Stimulated activated CD8-positive, alpha-beta memory T cell treated with anti-CD3 and anti-CD28 coated beads, Interleukin-12 subunit alpha, Interleukin-12 subunit beta, amount 100 ng/mL, for 4 hours (primary cell): ENCODE measurements around the gene MEIS2.

Experiments used
- DNase-seq: peaks from one replicate; pipeline ENCODE4 v3.0.0-alpha.2; 2020; ENCODE audit warnings: low read depth

MEIS2 gene

DNA sequence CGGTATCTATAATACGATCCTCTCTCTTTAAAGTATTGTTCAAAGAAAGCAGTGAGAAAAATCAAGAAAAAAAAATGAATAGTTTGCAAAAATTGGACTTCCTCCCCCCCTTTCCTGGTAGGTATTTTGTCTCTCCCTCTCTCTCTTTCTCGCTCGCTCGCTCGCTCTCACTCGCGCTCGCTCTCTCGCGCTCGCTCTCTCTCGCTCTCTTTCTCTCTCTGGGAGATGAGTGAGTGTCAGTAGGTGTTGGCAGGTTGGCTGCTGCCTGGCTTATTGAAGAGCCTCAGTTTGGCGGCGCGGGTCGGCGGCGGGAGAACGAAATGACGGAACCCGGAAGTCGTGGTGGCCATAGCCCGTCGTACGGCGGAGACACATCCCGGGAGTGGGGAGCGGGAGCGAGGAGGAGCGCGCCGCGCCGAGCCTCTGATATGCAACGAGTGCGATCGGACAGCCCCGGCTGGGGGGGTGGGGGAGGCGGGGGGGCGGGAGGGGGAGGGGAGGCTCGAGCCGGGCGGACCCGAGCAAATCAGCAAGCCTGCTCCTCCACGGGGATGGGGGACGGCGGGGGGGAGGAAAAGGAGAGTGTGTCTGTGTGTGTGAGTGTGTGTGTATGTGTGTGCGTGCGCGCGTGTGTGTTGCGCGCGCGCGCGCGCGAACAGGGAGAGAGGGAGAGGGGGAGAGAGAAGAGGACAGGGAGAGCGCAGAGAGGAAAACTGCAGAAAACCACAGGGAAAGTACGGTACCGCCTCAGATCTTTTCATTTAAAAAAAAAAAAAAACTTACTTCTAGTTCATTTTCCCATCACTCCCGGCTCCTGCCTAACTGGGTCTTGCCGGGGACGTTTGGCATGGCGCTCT, at the start of gene MEIS2:
Gene MEIS2 (minus strand): TSS at position 441 of the 857 bp plus-strand sequence. CDS start 1,083 bp downstream, outside the sequence.
- DNase-seq: no peak

DNA sequence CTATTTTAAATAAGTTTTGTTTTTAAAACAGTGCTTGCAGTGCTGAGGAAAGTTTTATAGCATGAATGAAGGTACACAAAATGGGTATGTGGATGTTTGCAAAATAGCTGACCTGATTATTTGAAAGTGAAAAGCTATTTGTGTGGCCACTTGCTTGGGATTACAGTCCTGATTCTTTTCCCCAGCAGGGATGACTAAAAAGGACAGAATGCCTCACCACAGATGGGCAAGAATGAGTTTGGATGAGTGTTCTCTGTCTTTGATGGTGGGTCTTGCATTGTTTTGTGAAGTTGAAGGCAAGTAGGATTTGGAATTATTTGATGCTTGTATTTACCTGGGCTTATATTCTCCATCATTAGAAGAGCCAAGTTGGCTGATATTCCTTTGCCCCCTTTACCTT, 48.8 kb upstream of the MEIS2 start:
- DNase-seq: no peak

DNA sequence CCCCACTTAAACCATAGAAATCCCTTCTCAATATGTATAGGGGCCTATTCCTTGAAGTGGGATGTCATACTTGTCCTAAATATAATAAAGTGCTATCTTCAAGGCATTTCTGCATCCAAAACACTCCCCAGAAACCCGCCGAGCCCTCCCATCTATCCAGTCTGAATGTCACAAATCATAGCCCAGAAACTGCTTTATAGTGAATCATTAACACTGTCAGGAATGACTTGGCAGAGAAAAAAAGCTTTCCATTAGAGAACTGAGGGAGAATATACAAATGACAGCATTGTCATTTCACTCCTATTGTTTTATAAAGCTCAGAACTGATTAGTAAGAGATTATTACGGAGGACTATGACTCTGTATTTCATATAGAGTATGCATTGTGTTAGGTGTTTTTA, 48.4 kb upstream of the MEIS2 start:
- DNase-seq: no peak

DNA sequence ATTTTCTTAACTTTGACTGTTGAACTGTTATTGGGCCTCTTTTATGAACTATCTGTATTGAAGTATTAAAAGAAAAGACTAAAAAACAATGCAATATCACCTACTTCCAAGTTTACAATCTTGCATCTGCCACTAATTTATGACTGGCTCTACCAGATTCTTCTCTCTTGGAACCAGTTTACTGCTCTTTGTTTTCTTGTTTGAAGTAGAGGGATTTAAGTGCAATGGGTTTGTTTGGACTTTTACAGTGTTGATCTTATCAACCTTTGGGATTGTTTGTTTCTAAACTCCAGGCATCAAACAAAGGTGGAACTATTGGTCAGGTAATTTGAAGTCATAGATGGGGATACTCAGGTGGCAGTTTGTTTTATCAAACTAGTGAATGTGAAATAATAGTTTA, 43.0 kb upstream of the MEIS2 start:
- DNase-seq: no peak

DNA sequence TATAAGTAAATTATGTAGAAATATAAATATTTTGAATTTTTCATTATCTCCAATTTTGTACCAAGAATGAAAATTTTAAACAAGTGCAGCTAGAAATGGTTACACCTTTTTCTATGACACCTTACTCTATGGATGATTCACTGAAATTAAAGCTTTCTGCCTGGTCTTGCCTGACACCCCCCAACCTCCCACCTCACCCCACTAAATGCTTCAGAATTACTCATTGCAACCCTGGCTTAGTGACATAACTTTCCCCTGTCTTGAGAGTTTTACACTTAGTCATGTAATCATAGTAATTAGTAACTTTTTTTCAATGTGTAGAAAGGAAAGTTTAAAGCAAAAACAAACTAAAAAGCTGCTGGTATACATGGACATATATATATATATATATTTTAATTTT, 42.0 kb upstream of the MEIS2 start:
- DNase-seq: no peak

DNA sequence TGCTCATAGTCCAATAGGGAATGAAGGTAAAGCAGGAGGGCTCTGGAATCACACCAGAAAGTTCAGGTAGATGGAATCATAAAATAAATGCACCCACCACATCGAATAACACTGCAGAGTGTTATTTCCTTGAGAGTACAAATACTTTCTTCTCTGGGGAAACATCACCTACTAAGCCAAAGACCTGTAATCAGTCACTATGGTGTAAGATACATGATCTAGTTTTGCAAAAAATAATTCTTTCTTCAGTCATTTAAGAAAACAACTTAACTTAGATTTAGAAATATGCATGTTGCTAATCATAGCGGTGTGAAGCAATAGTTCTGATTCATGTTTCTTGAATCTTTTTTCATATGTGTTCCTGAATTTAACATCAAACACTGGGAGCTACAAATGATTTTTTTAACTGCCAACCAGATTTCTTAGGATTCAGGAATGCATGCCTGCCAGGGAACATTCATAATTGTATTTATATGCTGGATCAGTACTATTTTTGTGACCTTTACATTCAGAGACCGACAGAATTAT, 40.2 kb upstream of the MEIS2 start:
- DNase-seq: no peak

DNA sequence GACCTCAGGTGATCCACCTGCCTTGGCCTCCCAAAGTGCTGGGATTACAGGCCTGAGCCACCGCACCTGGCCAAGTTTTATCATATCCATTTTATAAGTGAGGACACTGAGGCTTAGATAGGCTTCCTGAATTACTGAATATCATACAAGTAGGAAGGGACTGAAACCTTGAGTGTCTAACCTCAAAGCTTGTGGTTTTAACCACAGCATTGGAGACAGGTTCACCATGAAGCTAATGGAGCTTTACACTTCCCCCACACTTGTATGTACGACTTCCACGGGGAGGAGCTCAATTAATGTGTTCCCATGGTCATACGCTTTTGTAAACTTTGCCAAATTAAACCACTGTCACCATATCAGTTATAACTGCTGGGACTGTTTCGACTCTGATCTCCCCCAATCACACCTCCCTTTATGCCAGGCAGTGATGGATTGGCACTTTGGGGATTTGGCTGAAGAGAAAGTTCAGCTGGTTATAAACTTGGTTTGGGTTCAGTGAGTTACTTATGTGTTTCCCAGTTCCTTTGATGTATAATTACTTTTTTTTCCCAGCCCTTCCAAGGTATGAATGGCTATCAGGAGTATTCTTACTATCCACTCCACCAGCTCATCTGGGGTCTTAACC, 38.4 kb upstream of the MEIS2 start:
- DNase-seq: no peak

DNA sequence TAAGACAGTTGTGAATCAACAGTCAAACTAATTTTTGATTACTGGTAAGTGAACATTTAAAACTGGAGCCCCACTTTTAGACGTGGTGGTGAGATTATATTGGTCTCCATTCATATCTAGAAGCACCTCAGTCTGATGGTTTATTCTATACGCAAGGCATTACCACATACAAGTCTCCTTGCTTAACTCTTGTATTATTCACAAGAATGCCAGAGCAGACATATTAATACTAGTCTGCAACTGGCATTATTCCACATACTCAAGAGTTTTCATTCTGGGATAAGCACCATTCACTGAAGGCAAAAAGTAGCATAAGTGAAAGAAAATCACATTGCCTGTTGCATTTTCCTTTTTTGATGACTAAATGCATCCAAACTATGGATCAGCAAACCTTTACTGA, 36.9 kb upstream of the MEIS2 start:
- DNase-seq: no peak

DNA sequence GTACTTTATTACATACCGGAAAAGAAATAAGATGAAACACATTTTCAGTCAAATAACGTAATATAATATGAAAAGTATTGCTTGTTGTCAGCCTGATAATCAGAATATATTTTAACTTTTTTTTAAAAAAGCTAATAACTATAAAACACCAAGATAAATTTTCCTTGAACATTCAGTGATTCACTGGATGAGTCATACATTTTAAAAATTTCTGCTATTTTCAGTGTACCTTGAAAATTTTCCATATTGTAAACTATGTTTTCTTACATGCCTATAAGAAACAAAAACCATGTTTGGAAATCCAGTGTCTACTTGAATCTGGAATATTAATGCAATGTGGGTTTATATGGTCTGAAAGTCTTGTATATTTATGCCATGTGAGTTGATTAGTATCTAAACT, 36.3 kb upstream of the MEIS2 start:
- DNase-seq: no peak

DNA sequence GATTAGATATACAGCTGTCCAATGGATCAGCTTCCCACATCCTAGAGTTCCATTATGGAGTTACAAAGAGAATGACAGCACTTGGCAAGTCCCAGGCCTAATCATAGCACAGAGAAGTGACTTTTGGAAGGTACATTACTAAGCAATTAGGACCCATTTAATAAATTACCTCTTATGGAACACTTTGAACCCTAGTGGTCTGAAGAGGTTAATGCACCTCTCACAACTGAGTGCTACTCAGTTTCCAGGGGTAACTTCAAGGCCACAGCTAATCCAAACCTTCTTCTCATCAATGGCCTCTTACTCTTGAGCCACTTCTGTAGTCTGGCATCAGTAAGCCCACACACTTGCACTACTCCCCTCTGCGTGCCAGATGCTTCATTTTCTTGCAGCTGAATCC, 34.9 kb upstream of the MEIS2 start:
- DNase-seq: no peak

DNA sequence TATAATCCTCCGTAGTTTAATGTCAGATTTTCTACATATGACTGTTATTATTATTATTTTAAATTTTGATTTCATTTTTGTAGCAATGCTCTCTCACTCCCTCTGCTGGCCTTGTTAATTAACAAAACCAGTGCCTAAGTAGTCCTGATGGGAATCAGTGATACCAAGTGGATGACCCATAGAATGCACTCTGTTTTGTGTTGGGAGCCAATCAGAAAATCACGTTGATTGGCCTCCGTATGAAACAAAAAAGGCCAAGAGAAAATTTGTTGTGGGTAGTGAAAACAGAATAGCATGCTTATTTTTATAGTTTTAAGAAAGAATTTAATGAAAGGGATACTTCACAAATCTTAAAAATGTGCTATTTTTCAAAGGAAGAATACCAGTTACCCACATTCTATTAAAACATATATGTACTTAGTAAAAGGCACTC, 34.4 kb upstream of the MEIS2 start:
- no peak for DNase-seq

DNA sequence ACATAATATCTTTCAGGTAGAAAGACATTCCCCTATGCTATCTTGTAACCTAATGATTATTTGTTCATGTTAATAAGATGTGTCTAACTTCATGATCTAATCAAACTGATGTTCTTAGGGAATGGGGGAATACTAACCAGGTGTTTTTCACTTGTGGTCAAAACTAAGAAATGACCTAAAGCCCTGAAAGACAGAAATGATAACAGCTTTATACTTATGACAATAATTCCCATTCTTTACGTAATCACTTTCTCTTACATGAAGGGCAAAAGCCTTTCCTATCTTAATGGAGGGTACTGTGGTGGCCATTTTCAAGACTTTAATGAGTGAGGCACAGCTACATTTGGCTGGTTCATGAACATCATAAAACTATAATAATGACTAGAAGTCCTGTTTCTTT, 33.9 kb upstream of the MEIS2 start:
- DNase-seq: no peak

DNA sequence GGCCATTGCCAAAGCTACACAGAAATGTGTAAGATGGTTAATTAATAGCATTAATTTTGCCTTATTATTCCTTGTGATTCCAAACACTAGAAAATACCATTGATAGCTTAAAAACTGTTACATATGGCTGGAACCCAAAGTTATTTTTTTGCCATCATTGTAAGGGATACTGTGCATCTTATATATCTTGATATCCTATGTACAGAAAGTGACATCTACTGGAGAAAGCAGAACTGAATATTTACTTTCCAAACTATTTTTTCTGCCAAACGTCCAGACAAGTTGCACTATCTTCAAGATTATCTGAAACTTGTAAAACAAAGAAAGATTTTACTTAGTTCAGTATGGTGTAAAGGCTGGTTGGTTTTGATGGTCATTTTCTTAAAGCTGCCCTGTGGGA, 33.3 kb upstream of the MEIS2 start:
- DNase-seq: no peak

DNA sequence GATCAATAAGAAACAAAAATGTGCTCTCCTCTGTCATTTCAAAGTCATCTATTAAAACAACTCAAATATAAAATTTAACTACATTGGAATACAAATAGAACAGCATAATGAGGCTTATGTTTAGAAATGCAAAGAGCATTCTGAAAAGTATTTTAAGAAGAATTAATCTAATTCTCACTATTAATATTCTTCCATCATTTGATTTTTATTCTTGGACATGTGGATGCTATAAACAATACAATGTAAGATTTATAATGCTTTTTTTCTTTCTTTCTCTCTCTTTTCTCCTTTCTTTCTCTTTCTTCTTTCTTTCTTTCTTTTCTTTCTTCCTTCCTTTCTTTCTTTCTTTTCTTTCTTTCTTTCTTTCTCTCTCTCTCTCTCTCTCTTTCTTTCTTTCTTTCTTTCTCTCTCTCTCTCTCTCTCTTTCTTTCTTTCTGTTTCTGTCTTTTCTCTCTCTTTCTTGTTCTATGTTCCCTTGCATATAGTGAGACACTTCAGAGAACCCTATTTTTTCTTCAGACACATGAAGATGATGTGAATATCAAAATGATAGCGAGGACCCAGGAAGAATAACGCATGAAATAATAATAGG, 32.6 kb upstream of the MEIS2 start:
- DNase-seq: no peak

DNA sequence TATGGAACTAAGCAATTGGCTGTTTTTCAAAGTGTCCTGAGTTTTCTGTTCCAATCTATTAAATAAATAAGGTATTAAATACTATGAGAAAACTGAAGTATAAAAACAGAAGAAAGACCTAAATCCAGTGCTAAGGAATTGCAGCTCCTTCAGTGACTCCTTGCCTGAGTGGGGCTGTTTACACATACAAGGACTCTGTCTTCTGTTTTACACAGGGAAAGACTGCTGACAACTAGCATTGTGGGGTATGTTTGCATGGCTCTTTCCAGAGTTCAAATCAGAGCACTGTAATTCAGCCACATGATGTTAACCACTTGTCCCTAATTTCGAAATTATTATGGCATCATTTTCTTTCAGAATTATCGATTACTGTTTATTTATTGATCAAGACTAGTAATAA, 31.3 kb upstream of the MEIS2 start:
- no peak for DNase-seq

DNA sequence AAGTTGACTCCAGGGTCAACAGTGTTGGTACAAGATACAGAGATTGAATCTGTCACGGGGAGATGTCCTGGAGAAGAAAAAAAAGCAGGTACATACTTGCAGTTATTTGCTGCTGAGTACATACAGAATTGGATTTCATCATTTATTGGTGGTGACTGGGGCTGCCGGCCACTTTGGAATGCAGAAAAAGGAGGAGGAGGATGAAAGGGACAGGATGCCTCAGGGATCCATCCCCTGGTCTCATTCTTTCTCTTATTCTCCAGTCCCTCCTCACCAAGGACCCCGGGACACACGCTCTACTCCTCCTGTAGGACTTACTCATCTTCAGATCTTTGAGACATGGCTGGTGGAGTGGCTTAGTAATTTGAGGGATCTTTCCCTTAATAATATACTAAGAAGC, 30.0 kb upstream of the MEIS2 start:
- DNase-seq: no peak

DNA sequence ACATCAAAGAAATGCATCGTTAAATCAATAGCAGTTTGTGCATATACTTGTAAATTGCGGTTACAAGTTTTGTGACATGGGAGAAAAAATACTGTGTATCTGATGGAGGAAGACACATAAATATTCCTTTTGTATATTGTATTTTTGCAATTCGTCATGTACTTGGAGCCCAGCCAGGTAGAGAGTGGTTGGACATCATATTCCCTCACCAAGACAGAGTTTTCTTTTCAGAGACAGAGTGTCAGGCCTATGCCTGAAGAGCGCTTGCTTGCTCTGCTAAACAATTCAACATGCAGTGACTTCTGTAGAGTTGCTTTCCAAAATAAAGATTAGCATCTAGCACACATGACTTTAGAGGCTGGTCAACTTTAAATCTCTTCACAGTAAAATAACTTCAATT, 24.8 kb upstream of the MEIS2 start:
- DNase-seq: no peak

DNA sequence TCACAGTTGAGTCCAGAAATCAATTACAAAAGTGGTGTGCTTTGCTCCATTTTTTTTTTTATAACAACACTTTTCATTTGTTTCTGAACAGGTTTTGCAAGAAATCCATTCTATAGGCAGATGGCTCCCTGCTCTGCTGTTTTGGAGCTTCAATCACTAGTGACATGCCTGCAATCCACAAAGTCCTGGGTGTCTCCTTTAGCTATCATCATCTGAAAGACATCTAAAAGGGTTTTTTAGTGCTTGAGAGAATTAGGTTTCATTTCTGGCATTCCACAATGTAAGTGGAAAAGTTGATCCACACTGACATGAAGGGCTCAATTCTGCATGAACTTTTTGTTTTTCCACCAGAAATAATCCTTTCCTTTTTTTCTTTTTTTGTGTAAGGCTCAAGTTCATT, 24.0 kb upstream of the MEIS2 start:
- no peak for DNase-seq

DNA sequence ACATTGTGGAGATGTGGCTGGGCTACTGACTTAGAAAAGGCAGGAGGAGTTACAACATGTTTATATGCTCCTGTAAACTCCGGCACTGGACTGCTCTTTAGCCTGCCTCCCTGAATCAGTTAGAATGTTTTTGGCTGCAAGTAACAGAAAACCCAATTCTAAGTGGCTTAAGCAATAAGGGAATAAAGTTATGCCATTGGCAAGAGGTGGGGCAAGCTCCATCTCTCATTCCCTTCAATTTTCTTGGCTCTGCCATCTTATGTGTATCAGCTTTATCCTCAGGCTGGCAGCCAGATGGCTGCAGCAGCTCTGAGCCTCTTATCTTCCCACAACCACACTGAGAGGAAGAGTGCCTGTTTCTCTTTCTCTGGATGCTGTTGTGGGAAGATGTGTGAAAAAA, 22.4 kb upstream of the MEIS2 start:
- no peak for DNase-seq

DNA sequence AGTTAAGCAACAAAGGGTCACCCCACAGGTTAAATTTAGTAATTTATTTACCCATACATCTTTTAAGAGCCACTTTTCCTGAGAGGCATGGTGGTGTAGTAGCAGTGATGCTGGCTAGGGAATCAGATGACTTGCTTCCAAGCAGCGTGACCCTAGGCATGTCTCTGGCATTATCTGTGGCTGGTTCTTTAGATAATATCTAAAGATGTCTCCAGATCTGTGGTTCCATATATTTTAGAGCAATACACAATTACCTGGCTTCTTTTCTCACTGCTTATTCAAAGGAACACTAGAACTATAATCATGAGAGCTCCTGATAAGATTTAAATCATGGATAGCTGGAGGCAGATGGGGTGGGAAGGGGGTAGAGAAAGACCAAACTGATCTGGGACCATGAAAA, 21.1 kb upstream of the MEIS2 start:
- no peak for DNase-seq

DNA sequence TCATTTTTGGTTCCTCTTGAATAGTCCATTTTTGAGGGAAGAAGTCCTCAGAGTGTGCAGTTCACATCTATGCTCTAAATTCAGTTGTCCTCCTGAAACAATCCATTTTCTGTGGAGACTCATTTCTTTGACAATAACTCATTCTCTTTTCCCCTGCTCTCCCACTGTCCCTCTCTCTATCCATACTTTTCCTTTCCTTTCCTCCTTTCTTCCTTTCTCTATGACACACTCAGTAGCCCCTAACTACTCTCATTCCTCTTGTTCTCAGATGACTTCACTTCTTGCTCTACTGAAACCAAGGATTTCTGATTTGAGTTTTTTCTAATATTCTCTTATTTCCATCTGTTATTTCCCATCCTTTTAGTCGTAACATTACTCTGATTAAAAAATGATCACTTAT, 16.7 kb upstream of the MEIS2 start:
- DNase-seq: no peak

DNA sequence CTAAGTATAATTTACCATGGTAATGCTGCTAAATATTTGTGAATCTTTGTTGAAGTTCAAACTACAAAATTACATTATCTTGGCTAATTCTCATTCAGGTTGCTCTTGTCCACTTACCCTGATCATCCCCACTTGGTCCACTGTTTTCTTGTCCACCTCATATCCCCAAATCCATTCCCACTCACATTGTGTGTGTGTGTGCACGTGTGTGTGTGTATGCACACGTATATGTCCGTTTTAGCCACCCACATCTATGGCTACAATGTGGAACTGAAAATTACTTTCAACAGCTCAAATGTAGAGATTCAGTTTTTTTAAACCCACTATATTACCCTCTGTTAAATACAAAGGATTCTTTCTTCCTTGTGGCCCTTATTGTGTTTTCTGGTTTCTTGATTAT, 15.2 kb upstream of the MEIS2 start:
- DNase-seq: no peak

DNA sequence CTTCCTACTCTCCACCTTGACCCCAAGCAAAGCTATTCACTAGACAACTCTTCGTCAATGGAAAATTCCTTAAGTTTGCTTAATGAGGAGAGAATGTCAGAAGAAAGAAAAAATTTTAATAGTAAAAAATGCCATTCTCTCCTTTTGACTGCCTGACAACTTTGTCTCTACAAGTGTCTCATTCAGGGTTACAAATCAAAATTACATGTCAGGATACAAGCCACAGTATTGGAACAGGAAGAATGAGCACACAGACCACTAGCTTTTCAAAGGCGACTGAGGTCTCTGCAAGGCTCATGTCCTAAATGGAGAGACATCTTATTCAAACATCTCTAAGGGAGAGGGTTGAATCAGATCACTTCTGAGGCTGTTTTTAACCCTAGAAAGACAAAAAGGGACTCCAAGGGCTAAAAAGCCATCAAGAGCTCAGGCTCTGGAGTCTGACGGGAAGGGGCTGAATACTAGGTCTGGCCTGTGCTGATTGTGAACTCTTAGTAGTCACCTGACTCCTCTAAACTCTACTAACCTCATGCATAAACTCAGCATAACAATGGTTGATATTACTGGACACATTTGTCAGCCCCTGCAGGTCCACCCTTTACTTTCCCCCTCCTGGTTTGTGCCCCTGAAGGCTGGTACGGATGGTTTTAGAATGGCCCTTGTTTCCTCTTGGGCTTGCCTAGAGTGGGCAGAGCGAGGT, 12.8 kb upstream of the MEIS2 start:
- DNase-seq: no peak
